ENCODE results near the gene EVC2.

- TF ChIP-seq ARNTL (CRISPR knock-in tag; IDR thresholded peaks at IDR 0.05), result no peak
- no peak for TF ChIP-seq TOE1 (CRISPR knock-in tag; IDR thresholded peaks at IDR 0.05)
- no peak for TF ChIP-seq GPN1 (CRISPR knock-in tag; IDR thresholded peaks at IDR 0.05; ENCODE audit: borderline replicate concordance)
- no peak for TF ChIP-seq NFE2L1 (CRISPR knock-in tag; IDR thresholded peaks at IDR 0.05; ENCODE audit: borderline replicate concordance)
- no peak for TF ChIP-seq ZSCAN29 (CRISPR knock-in tag; conservative IDR thresholded peaks at IDR 0.05)
Observed at GRCh38 chr4:5558502-5558901, 149.9 kb downstream of the EVC2 start.
